ENCODE data around the gene NUP107.

The NUP107 gene

DNA sequence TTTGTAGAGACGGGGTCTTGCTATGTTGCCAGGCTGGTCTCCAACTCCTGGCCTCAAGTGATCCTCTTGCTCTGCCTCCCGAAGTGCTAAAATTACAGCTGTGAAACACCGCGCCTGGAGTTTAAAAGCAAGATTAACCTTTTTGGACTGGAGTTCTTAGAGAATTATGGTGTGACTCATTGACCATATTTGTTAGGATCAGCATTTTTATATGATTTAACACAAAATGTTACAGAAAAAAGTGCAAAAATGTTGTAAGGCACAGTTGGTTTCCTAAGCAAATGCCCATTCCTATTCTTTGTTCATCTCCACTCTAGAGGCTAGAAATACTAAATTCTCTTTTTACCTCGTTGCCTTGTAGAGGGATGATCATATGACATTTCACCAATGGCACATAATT, 86.8 kb downstream of the NUP107 start:
- DNase-seq (ENCODE audit: low spot score): no peak

DNA sequence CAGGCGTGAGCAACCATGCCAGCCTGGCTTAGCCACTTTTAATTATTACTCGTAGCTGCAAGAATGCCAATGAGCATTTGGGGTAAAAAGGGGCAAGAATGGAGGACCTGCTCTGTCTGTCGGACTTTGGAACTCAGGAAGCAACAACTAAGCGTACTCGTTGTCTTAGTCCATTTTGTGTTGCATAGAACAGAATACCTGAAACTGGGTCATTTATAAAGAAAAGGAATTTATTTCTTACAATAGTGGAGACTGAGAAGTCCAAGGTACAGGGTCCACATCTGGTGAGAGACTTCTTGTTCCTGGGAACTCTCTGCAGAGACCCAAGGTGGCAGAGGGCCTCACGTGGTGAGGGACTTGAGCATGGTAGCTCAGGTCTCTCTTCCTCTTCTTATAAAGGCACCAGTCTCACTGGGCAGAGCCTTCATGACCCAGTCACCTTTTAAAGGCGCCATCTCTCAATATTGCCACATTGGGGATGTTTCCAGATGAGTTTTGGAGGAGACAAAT, 88.4 kb downstream of the NUP107 start:
- DNase-seq (ENCODE audit: low spot score): no peak

DNA sequence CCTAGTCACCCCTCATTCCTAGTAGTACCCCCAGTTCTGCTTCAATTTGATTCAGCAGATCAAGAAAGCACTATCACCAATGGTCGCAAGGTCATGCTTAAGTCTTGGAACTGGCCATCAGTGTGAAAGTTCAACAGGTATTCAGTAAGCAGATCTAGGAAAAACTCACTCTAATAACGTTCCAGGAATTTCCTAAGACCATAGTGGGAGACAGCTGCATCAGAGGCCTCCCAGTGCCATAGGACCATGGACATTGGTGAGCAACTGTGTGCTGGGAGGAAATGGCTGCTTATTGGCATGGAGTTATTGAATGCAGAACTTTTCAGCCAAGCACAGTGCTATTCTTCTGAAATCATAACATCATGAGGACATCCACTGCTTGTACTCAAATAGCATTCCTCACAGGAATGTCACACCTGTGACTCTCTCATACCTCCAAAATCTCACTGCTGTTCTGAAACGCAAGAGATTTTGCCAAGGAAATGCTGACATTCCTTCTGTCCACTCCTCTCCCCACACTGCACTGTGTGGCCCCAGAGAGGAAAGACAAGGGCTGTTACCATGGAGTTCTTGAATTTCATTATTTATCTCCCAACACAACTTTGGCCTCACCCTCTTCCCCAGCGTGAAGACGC, 90.3 kb downstream of the NUP107 start:
- no peak for DNase-seq (ENCODE audit: low spot score)

DNA sequence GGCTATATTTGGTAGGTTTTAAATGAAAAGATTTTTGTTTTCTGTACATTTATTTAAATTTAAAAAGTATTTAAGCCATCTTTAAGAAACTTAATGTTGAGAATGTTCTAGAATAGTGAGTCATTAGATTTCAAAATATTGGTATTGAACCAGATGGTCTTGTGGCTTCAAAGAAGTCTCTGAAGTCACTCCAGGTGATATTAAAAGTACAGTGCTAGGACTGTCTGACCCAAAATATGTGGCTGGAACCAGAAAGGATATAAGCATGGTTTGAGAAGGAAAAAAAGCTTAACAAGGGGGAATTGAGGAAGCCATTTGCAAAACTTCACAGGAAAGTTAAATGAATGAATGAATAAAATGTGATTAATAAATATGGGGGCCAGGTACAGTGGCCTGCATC, 92.5 kb downstream of the NUP107 start:
- no peak for DNase-seq (ENCODE audit: low spot score)

DNA sequence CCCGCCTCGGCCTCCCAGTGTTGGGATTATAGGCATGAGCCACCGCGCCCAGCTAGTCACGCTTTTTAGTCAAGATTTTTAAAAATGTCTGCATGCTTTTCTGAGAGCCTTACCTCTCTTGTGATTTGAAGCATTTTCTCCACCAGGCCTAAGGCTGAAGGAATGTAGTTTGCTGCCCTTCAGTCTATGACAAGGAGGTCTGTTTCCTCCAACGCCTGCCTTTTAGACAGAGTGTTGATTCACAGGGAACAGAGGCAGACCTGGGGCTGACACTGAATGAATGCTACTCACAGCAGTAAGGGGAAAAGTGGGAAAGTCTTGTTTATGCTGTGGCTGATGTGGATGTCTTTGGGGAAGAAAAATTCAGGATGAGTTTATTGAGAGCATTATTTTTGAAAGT, 94.0 kb downstream of the NUP107 start:
- no peak for DNase-seq (ENCODE audit: low spot score)

DNA sequence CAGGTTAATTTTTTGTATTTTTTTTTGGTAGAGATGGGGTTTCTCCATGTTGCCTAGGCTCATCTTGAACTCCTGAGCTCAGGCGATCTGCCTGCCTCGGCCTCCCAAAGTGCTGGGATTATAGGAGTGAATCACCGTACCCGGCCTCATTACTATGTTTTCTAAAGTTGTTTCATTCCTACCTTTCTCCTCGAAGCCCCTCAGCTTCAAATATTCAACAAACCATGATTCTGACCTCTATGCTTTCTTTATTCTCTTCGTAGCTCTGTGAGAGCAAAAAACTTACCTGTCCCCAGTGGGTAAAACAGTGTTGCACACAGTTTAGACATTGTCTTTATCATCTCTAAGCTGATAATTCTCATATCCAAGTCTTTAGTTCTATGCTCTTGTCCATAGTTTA, 95.0 kb downstream of the NUP107 start:
- DNase-seq (ENCODE audit: low spot score): no peak

DNA sequence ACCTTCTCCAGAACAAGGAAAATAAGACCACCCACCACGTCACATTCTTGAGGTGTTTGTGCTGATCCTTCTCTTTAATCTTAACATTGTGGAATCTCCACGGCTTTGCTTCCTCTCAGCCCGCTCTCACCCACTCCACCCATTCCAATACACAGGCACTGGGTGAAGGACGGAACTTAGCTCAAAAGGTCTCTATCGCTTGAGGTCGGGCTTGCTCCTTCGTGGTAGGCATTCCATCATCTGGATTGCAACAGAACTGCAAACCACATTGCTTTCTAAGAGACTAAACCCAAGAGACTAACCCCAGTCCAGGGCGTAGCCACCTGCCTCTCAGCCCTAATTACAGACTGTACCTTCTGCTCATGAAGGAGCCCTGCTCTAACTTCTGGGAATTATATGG, 97.2 kb downstream of the NUP107 start:
- DNase-seq (ENCODE audit: low spot score): no peak

DNA sequence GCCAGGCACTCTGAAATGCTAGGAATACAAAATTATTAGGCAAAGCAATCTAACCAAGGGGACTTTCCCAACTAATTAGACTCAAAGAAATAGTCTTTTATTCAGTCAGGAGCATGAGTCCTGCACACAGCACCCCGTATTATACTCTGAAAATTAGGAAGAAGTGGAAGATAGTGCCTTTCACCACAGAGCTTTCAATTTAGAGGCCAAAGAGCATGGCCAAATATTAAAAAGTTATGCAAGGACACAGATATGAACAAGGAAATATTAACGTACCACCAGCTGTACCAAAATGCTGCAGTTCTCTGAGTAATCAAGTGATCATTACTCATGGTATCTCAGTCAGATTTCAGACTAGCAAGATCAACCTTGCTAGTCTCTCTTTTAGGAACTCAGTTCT, 98.6 kb downstream of the NUP107 start:
- no peak for DNase-seq (ENCODE audit: low spot score)

DNA sequence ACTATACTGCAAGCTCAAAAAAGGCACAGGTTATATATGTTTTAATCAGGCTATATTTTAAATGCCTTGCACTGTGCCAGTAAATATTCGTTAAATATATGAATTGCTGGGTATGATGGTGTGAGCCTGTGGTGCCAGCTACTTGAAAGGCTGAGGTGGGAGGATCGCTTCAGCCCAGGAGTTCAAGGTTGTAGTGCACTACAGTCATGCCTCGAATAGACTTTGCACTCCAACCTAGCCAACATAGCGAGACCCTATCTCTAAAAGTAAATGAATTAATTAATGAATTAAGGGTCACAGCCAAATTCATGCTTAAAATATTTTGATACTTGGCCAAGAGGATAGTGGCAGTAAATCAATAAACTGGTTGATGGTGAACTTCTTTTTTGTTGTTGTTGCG, 99.0 kb downstream of the NUP107 start:
- DNase-seq (ENCODE audit: low spot score): no peak

DNA sequence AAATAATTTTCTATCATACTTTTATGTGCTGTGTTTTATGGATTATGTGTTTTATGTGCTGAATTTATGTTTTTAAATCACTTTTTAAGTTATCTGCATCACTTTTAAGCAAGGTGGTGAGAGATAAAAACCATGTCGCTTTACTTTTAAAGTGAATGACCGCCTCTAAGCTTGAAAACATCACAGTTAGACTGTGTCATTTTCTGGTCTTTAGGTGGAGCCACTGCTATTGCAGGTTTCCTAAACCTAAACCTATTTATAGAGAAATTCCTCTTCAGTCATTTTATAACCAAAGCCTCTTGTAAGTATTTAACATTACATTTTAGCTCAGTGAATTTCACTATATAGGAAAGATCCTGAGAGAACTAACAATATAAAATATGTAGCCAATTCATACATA, 100.2 kb downstream of the NUP107 start:
- DNase-seq (ENCODE audit: low spot score): no peak

DNA sequence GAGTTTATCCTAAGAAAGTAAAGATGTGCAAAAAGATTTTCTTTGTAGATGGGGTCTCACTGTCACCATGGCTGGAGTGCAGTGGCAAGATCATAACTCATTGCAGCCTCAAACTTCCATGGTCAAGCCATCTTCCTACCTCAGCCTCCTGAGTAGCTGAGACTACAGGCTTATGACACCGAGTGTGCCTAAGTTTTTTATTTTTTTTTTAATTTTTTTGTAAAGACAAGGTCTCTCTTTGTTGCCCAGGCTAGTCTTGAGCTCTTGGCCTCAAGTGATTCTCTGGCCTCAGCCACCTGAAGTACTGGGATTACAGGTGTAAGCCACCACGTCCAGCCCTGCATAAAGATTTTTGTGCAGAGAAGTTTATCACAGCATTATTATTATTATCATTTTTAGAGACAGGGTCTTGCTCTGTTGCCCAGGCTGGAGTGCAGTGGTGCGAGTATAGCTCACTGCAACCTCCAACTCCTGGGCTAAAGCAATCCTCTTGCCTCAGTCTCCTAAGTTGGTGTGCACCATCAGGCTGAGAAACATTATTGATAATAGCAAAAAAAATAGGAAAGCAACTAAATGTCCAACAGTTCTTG, 101.9 kb downstream of the NUP107 start:
- DNase-seq (ENCODE audit: low spot score): no peak

DNA sequence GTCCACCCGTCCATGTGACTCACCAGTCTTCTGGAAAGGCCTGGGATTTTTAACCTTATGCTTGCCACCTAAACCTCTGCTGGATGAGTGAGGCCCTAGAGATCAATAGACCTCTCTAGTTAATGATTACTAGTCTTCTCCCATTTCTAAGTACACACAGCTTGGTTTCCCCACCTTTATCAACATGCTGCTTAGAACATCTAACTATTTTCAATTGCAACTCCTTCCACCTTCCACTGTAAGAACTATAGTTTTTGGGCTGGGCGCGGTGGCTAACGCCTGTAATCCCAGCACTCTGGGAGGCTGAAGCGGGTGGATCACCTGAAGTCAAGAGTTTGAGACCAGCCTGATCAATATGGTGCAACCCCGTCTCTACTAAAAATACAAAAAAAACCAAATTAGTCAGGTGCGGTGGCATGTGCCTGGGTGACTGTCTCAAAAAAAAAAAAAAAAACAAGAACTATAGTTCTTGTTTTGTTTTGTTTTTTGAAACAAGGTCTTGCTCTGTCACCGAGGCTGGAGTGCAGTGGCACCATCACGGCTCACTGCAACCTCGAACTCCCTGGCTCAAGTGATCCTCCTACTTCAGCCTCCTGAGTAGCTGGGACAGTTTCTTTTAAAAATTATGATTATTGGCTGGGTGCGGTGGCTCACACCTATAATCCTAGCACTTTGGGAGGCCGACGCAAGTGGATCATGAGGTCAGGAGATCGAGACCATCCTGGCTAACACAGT, 102.5 kb downstream of the NUP107 start:
- peak; percentile 34 for DNase-seq (ENCODE audit: low spot score)

DNA sequence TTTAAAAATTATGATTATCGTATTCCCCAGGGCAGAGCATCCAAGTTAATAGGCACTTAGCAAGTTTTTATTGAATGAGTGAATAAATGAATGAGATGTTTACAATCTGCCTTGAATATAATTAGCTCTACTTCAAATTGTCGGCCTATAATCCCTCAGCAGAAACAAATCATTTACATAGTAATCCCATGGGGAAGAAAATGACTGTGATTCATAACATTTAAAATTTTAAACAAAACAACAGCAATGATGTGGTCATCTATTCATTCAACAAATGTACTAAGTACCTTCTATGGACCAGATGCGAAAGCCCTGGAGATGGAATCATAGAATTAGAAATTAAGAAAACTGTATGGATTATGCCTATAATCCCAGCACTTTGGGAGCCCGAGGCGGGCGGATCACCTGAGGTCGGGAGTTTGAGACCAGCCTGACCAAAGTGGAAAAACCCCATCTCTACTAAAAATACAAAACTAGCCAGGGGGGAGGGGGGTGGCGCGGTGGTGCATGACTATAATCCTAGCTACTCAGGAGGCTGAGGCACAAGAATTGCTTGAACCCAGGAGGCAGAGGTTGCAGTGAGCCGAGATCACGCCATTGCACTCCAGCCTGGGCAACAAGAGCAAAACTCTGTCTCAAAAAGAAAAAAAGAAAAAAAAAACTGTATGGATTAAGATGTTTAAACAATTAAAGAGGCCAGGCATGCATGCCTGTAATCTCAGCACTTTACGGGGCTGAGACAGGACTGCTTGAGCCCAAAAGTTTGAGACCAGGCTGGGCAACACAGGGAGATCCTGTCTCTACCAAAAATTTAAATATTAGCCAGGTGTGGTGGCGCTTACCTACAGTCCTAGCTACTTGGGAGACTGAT, 103.5 kb downstream of the NUP107 start:
- no peak for DNase-seq (ENCODE audit: low spot score)

DNA sequence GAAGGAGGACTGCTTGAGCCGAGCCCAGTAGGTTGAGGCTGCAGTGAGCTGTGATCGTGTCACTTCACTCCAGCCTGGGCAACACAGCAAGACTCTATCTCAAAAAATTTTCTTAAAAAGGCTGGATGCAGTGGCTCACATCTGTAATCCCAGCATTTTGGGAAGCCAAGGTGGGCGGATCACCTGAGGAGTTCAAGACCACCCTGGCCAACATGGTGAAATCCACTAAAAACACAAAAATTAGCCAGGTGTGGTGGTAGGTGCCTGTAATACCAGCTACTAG, 104.1 kb downstream of the NUP107 start:
- DNase-seq (ENCODE audit: low spot score): no peak

DNA sequence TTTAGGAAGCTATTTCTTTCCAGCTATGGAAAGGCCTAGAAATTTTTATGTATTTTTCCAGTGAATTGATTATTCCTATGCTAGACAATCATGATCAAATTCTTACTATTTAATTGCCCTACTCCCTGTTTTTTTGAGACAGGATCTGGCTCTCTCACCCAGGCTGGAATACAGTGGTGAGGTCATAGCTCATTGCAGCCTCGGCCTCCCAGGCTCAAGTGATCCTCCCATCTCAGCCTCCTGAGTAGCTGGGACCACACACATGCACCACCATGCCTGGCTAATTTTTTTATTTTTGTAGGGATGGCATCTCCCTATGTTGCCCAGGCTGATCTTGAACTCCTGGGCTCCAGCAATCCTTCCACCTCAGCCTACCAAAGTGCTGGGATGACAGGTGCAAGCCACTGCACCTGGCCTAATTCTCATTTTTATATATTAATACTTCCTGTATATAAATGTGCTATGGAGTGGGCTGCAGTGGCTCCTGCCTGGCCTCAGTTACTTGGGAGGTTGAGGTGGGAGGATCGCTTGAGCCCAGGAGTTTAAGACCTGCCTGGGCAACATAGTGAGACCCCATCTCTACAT, 105.2 kb downstream of the NUP107 start:
- DNase-seq (ENCODE audit: low spot score): no peak

DNA sequence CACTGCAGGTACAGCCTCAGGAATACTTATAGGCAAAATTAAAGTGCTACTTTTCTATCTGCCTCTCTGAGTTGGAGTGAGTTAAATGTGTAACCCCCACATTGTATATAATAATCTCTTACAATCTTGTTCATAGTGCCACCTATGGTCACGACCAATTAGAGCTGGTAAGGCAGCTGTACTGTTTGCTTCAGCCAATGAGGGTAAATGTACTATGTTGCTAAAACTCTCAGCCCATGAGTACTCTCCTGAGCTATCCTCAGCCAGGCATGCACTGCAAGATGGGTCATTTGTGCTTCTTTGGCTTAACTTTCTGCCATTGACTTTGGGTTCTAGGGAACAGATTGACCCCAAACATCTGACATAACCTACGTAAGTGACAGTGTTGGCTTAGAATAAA, 106.2 kb downstream of the NUP107 start:
- peak; percentile 62 for DNase-seq (ENCODE audit: low spot score)

DNA sequence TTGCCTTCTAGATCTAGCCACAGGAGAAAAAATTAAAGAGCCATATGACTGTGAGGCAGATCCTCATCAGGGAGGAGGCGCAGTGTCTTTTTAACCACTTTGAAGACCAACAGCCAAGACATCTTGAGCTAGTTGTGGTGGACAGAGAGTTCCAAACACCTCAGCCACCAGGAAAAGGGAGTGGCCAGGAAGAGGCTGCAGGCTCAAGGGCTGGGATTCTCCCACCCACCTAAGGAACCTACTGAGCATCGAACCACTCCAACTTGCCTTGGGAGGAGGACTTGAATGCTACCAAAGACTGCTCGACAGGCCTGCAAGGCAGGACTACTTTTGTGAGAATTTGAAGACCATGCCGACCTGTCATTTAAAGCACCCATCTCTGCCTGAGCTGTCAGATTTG, 106.7 kb downstream of the NUP107 start:
- DNase-seq (ENCODE audit: low spot score): no peak

DNA sequence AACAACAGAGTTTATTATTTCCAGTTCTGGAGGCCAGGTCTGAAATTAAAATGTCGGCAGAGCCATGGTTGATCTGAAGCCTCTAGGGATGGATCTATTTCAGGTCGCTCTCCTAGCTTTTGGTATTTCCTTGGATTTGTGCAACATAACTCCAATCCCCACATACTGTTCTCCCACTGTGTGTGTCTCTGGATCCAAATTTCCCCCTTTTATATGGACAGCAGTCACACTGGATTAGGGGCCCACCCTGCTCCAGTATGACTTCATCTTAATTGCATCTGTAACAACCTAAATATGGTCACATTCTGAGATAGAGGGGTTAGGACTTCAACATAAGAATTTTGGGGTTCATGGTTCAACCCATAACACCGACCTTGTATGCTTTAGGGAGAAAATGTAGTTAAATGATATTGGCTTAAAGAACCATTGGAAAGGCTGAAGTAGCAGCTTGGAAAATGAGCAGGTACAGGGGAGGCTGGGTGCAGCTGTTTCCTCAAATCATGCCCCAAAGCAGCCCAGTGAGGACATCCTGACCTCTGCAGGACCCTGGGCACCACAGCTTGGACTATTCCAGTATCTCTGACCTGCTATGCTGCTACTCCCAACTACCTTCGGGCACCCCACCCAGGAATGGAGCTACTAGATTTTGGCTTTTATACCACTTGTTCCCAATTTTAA, 107.3 kb downstream of the NUP107 start:
- DNase-seq (ENCODE audit: low spot score): no peak

DNA sequence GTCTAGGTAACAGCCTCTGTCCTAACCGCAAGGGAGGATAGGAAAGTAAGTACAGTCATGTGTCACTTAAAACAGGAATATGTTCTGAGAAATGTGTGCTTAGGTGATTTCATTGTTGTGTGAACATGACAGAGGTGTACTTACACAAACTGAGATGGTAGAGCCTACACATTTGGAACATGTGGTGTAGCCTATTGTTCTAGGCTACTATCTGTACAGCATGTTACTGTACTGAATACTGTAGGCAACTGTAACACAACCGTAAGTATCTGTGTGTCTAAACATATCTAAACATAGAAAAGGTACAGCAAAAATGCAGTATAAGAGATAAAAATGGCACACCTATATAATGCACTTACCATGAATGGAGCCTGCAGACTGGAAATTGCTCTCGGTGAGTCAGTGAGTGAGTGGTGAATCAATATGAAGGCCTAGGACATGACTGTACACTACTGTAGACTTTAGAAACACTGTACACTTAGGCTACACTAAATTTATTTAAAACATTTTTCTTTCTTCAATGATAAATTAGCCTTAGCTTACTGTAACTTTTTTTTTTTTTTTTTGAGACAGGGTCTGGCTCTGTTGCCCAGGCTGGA, 108.0 kb downstream of the NUP107 start:
- no peak for DNase-seq (ENCODE audit: low spot score)
